Daoy (cell line): ENCODE results near the gene CNOT11. TPM values are rescaled to one million over a fixed set of nuclear protein-coding genes. Genes with fewer than 3 reads are reported as not detected.
"Not testable (repeated sequence)": the region's sequence is repeated elsewhere in the genome, so short reads cannot be mapped to it uniquely, and the experiment has no call there.

Source experiments
- DNase-seq: peaks from one replicate; pipeline ENCODE4 v3.0.0-alpha.2; 2015; ENCODE audit warnings: low read depth
- total RNA-seq: library from RNA; depleted of rRNA; stranded (reverse); fragments of >200 nt; shearing (Covaris generic); gene quantifications from 2 replicates; pipeline ENCODE4 v1.2.3, GENCODE V29; 2014

CNOT11 gene
- total RNA-seq, 1 experiment from 2014 or later: 46.3 TPM

- DNase-seq: not testable (repeated sequence)
Observed at GRCh38 chr2:101245468-101245867, 7.2 kb upstream of the CNOT11 start.

- not testable (repeated sequence) for DNase-seq
Observed at GRCh38 chr2:101248756-101249155, 3.9 kb upstream of the CNOT11 start.

- DNase-seq: no peak
Observed at GRCh38 chr2:101249826-101250225, 2.9 kb upstream of the CNOT11 start.

- DNase-seq: not testable (repeated sequence)
Observed at GRCh38 chr2:101251246-101251781, 1.4 kb upstream of the CNOT11 start.

DNA sequence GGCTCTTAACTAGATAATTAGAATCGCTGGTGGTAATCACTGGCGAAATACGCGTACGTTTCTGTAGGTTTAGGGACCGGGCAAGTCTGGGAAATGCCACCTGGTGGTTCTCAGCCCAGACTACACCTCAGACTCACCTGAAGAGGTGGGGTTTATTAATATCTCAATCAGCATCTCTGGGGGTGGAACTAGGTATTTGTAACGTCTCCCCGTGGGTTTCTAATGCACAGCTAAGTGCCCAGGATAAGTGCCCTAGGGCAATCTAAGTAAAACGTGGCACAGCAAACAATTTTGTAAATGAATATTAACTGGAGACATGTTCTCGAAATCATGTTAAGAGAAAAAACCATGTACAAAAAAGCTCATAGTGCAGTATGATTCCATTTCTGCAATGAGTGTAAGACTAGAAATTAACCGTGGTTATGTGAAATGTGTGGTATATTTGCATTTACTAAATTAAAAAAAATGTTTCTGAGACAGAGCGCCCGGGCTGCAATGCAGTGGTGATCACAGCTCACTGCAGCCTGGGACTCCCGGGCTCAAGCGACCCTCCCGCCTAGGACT lies 760 bp upstream of the CNOT11 start:
- no peak for DNase-seq

DNA sequence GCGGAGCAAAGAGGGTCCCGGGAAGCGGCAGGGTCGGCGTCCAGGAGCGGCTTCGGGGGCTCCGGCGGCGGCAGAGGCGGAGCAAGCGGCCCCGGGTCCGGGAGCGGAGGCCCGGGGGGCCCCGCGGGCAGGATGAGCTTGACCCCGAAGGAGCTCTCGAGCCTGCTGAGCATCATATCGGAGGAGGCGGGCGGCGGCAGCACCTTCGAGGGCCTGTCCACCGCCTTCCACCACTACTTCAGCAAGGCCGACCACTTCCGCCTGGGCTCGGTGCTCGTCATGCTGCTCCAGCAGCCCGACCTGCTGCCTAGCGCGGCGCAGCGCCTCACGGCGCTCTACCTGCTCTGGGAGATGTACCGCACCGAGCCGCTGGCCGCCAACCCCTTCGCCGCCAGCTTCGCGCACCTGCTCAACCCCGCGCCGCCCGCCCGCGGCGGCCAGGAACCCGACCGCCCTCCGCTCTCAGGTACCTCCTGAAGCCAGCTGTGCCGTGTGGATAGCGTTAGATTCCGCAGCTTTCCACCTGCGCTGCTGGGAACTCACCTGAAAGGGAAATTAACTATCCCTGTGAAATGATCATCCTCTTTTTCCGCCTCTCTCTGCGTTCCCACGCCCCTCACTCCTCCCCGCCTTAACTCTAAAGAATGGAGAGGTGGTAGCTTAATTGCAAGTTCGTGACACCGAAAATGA lies 472 bp downstream of the CNOT11 start:
- DNase-seq: peak; percentile 74

DNA sequence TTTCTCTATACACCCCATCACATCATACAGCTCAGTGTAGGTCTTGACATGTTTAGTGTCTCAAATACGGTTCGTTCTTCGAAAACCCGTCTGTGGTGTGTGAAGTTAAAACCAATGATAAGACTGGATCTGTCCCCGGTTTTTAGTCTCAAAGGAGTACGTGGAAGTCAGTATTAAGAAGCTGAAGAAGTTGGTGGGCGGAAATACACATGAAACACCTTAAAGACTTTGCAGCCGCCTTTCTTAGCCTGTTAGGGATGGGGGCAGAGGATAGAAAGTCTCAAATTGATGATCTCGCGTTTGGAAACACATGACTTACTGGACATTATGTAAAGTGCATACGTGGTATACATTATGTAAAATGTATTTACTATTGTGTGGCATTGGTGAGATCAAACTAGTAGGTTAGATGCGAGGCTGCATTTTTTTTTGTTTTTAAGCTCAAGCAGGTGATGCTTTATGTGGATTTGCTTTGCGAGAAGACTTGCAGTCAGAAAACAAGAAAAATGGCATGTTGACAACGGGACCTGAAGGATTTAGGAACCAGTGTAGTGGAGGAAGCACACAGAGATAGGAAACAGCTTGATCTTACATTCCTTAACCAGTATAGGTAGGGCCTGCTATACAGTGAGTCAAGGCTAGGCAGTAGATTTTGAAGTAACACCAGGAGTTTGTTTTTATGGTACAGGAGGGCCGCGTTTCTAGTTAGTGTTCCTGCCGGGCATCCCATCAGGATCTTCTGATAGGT lies 1.2 kb downstream of the CNOT11 start:
- DNase-seq: no peak

DNA sequence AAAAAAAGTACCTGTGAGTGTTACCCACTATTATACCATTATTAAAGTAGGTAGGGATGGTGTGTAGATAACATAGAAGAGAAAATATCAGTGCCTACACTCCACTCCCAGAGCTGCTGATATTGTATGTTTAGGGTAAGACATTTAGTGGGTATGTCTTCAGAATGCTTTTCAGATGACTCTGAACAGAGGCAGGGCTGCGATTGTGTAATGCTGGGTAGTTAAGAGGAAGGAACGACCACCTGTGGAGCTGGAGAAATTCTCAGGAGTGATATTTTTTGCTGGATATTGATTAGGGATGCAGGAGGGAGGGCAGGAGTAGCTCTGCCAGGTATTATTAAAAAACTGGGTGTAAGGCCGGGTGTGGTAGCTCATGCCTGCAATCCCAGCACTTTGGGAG lies 2.8 kb downstream of the CNOT11 start:
- DNase-seq: no peak

- DNase-seq: no peak
Observed at GRCh38 chr2:101256316-101256715, 3.6 kb downstream of the CNOT11 start.

- DNase-seq: no peak
Observed at GRCh38 chr2:101258804-101259203, 6.1 kb downstream of the CNOT11 start.

DNA sequence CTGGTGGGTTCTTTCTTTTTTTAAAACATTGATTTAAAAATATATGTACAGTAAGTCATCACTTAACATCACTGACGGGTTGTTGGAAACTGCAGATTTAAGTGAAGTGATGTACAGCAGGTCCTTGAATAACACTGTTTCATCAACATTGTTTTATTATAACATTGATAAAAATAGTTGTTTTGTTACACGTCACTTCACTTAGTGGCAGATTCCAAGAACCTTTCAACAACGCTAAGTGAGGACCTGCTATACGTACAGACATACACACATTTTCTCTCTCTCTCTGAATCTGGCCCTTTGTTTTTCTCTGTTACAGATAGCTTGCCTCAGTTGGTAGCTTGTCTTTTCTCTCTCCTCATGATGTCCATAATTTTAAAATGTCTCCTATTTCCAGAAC lies 9.5 kb downstream of the CNOT11 start:
- DNase-seq: no peak

DNA sequence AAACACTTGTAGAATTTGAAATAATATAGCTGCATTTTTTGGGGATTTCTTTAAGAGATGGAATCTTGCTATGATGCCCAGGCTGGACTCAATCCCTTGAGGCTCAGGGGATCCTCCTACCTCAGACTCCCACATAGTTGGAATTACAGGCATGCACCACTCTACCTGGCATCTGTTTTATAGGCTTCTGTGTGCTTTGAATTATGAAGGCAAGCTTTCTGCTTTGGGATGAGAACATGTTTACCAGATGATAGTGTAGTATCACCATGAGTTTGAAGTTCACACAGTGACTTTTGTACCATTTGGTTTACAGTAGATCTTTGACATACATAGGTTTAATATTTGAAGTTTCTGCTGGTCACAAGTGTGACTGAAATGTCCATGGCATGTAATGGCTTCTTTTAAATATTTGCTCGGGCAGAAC lies 10.7 kb downstream of the CNOT11 start:
- no peak for DNase-seq

DNA sequence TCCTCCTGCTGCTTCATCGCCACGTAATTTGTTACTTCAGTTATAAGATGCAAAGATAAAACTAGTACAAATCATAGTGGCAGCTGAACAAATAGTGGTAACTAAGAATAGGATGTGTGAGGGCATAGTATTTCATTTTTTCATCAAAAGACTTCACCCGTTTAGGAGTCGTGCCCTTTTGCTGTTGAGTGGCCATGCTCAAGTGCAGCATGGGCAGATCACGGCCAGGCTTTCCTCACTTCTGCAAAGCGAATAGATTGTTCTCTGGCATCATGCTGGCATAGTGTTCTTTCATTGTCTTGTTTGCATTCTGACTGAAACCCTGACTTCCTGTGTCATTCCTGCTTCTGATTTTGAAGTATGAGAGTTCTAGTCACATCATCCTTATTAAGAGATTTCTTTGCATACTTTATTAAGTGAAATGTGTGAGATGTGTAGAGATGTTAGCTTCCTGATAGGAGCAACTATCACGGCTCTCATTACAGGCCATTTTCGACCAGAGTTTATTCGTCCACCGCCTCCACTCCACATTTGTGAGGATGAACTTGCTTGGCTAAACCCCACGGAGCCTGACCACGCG lies 11.8 kb downstream of the CNOT11 start:
- DNase-seq: no peak

DNA sequence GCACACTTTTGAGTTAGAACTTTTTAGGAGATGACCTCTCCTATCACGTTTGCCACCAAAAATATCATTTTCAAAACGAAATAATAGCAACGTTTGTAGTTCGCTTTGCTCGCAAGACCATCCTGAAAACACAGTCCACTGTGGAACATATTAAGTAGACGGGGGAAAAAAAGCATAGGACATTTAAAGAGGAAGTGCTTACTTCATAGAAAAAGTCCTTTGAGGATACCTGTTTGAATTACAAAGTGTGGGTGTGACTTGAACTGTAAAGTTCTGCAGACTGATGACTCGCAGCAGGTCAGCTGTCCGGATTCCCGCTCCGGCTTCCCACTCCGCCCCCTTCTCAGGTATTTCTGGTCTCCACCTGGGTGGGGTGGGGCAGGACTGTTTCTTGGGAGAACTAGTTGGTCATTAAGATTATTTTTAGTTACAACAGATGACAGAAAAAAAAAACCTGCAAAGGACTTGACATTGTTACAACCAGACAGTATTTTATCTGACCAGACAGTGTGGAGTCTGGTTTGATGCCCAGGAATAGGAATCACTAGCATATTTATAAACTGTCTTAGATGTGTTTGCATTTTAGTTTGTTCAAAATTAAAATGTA lies 13.3 kb downstream of the CNOT11 start:
- no peak for DNase-seq

- DNase-seq: no peak
Observed at GRCh38 chr2:101267671-101268656, 15.3 kb downstream of the CNOT11 start.

- DNase-seq: no peak
Observed at GRCh38 chr2:101270700-101271259, 18.1 kb downstream of the CNOT11 start.

- DNase-seq: no peak
Observed at GRCh38 chr2:101272045-101272784, 19.5 kb downstream of the CNOT11 start.

DNA sequence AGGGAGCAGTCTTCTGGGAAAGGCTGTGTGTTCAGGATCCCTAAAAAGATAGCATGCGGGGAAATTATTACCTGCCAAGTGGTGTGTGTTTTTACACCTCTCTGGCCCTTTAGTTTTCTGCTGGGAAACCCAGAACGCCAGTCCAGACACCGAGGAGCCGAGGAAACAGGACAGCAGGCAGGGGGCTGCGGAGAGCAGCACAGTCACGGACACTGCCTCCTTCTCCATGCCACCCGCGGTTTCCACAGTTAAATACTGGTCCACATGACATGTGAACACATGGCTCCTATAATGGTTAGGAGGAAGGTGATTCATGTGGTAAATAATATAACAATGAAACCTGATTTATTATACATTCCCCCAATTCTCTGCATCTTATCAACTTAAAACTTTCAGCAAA lies 20.4 kb downstream of the CNOT11 start:
- no peak for DNase-seq

DNA sequence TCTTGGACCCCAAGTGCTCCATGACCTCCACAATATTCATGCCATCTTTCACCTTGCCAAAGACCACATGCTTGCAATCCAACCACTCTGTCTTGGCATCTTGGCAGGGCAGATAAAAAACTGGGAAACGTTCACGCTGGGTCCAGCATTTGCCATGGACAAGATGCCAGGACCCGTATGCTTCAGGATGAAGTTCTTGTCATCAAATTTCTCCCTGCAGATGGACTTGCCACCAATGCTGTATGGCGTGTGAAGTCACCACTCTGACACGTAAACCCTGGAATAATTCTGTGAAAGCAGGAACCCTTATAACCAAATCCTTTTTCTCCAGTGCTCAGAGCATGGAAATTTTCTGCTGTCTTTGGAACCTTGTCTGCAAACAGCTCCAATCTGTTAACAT lies 21.5 kb downstream of the CNOT11 start:
- DNase-seq: no peak

GRCh38 chr2:101277111-101277510 lies 24.4 kb downstream of the CNOT11 start:
- DNase-seq: peak; percentile 24
